Karpas-422 (cell line): ENCODE results near the gene CPLX3. TPM values are rescaled to one million over a fixed set of nuclear protein-coding genes. Genes with fewer than 3 reads are reported as not detected.

ENCODE experiments used
- DNase-seq: peaks from one replicate; pipeline ENCODE4 v3.0.0-alpha.2; 2015
- H2AFZ ChIP-seq: fragments of 200-600 bp; sonication (generic); 2 replicates; pipeline ENCODE4 v1.6.1; 2014; ENCODE audit warnings: antibody characterized with exemption, low read length, mixed read lengths
- H3K27ac ChIP-seq: fragments of 200-600 bp; sonication (generic); 2 replicates; pipeline ENCODE4 v1.5.1; 2014; ENCODE audit warnings: mild to moderate bottlenecking, low read length, moderate library complexity
- H3K27me3 ChIP-seq: fragments of 200-600 bp; sonication (generic); 2 replicates; pipeline ENCODE4 v1.6.1; 2014; ENCODE audit warnings: low read length, mixed read lengths
- H3K36me3 ChIP-seq: fragments of 200-600 bp; sonication (generic); 2 replicates; pipeline ENCODE4 v1.6.1; 2014; ENCODE audit warnings: low read length, mixed read lengths; ENCODE audit not compliant: insufficient read depth
- H3K4me1 ChIP-seq: fragments of 200-600 bp; sonication (generic); 2 replicates; pipeline ENCODE4 v1.6.1; 2014; ENCODE audit warnings: mild to moderate bottlenecking, low read length, mixed read lengths
- H3K4me2 ChIP-seq: fragments of 200-600 bp; sonication (generic); 2 replicates; pipeline ENCODE4 v1.6.1; 2014; ENCODE audit warnings: low read length, low read depth, mild to moderate bottlenecking; ENCODE audit not compliant: poor library complexity, severe bottlenecking
- H3K4me3 ChIP-seq: fragments of 200-600 bp; sonication (generic); 2 replicates; pipeline ENCODE4 v1.5.1; 2014; ENCODE audit warnings: mild to moderate bottlenecking, antibody characterized with exemption, low read length, mixed read lengths
- H3K79me2 ChIP-seq: fragments of 200-600 bp; sonication (generic); 2 replicates; pipeline ENCODE4 v1.6.1; 2014; ENCODE audit warnings: mild to moderate bottlenecking, low read length, mixed read lengths
- H3K9ac ChIP-seq: fragments of 200-600 bp; sonication (generic); 2 replicates; pipeline ENCODE4 v1.6.0; 2014; ENCODE audit warnings: low read length
- H3K9me2 ChIP-seq: fragments of 200-600 bp; sonication (generic), shearing (Covaris generic); replicated peaks from 2 replicates; pipeline ENCODE4 v1.6.0; 2014; ENCODE audit warnings: mild to moderate bottlenecking, low read length, moderate library complexity; ENCODE audit not compliant: insufficient read depth
- H3K9me3 ChIP-seq: fragments of 300-700, 200-600 bp; sonication (generic); 2 replicates; pipeline ENCODE4 v1.6.1; 2014; ENCODE audit warnings: low read length, mixed read lengths
- H4K20me1 ChIP-seq: fragments of 200-600 bp; sonication (generic); 2 replicates; pipeline ENCODE4 v1.6.1; 2014; ENCODE audit warnings: mild to moderate bottlenecking, antibody characterized with exemption, low read length, low read depth; ENCODE audit not compliant: insufficient read depth
- total RNA-seq: library from RNA; depleted of rRNA; stranded (reverse); fragments of >200 nt; shearing (Covaris generic); gene quantifications from 2 replicates; pipeline ENCODE4 v1.2.3, GENCODE V29; 2014; ENCODE audit warnings: low replicate concordance; rRNA removed

The CPLX3 gene
- total RNA-seq = 5.2 and 7.3 TPM in 2 replicates

DNA sequence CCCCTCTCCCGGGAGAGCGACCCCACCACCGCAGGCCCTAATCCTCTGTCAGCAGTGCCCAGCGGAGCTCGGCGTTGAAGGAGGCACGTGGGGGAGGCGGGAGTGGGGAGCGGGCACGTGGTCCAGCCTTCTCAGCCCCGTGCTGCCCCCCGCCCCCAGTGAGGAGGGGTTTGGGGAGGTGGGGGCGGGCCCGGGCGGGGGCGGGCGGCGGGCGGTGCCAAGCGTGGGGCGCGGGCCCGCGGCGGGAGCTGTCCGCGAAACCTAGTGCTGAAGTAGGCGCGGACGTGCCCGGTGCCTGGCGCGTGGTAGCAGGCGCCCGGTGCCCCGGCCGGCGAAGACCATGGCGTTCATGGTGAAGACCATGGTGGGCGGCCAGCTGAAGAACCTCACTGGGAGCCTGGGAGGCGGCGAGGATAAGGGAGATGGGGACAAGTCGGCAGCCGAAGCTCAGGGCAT is at the start of gene CPLX3:
Gene CPLX3 (plus strand): TSS at position 264 of the 456 bp plus-strand sequence. CDS start 77 bp downstream, at position 341.
- no peaks in the 10 kb centered on the region for H3K79me2 ChIP-seq
- H3K9ac ChIP-seq = no peak within 1 kb of the TSS
- H3K9me2 ChIP-seq = no peaks in the 10 kb centered on the region
- no peaks in the 10 kb centered on the region for H3K27me3 ChIP-seq
- no peak within 1 kb of the TSS for H3K4me3 ChIP-seq
- H3K4me2 ChIP-seq = no peak within 1 kb of the TSS
- no peak within 1 kb of the TSS for H2AFZ ChIP-seq
- no peaks in the 10 kb centered on the region for H4K20me1 ChIP-seq
- H3K36me3 ChIP-seq = no peaks in the 10 kb centered on the region
- H3K4me1 ChIP-seq = peaks cover 77% of the 10 kb centered on the region
- peak within 1 kb of the TSS; percentile 99; the same call in 1 of the 2 replicates for H3K27ac ChIP-seq
- DNase-seq = peak; percentile 61
- H3K9me3 ChIP-seq = no peaks in the 10 kb centered on the region

GRCh38 chr15:74776821-74777768 is 49.3 kb upstream of the CPLX3 start:
- Histone ChIP-seq H3K9ac (peak overlapping the region; percentile 85), H3K36me3 (no peaks in the 10 kb centered on the region), H3K27me3 (no peaks in the 10 kb centered on the region), H3K4me2 (peak overlapping the region; percentile 68), H3K4me1 (peaks cover 96% of the 10 kb centered on the region), H3K9me3 (no peaks in the 10 kb centered on the region), H2AFZ (no peak overlapping the region), H3K27ac (peak overlapping the region; percentile 100), H4K20me1 (no peaks in the 10 kb centered on the region), H3K9me2 (no peaks in the 10 kb centered on the region), H3K79me2 (peaks cover 6% of the 10 kb centered on the region; the same call in 1 of the 2 replicates), H3K4me3 (peak overlapping the region; percentile 55)
- peak; percentile 99 for DNase-seq

- peak overlapping the region; percentile 80 for H3K9ac ChIP-seq
- peak overlapping the region; percentile 68 for H3K4me2 ChIP-seq
- H3K9me3 ChIP-seq = no peaks in the 10 kb centered on the region
- H3K27me3 ChIP-seq = no peaks in the 10 kb centered on the region
- no peaks in the 10 kb centered on the region for H3K9me2 ChIP-seq
- H3K36me3 ChIP-seq = no peaks in the 10 kb centered on the region; the same call in 1 of the 2 replicates
- peak overlapping the region; percentile 100 for H3K27ac ChIP-seq
- H4K20me1 ChIP-seq = no peaks in the 10 kb centered on the region
- peaks cover 91% of the 10 kb centered on the region for H3K4me1 ChIP-seq
- no peak overlapping the region for H2AFZ ChIP-seq
- H3K4me3 ChIP-seq = peak overlapping the region; percentile 37
- peaks cover 10% of the 10 kb centered on the region for H3K79me2 ChIP-seq
- DNase-seq = peak; percentile 86
Measured at GRCh38 chr15:74777769-74778598, 48.4 kb upstream of the CPLX3 start.

- H3K27me3 ChIP-seq = no peaks in the 10 kb centered on the region
- no peaks in the 10 kb centered on the region; the same call in 1 of the 2 replicates for H3K36me3 ChIP-seq
- DNase-seq = peak; percentile 64
- peaks cover 91% of the 10 kb centered on the region for H3K4me1 ChIP-seq
- H3K4me3 ChIP-seq = no peak overlapping the region
- H2AFZ ChIP-seq = no peak overlapping the region
- H3K4me2 ChIP-seq = peak overlapping the region; percentile 68
- peaks cover 13% of the 10 kb centered on the region for H3K79me2 ChIP-seq
- H3K9me3 ChIP-seq = no peaks in the 10 kb centered on the region
- H4K20me1 ChIP-seq = no peaks in the 10 kb centered on the region
- peak overlapping the region; percentile 100 for H3K27ac ChIP-seq
- H3K9me2 ChIP-seq = no peaks in the 10 kb centered on the region
- H3K9ac ChIP-seq = peak overlapping the region; percentile 80
Measured at GRCh38 chr15:74778599-74778970, 47.8 kb upstream of the CPLX3 start.

DNA sequence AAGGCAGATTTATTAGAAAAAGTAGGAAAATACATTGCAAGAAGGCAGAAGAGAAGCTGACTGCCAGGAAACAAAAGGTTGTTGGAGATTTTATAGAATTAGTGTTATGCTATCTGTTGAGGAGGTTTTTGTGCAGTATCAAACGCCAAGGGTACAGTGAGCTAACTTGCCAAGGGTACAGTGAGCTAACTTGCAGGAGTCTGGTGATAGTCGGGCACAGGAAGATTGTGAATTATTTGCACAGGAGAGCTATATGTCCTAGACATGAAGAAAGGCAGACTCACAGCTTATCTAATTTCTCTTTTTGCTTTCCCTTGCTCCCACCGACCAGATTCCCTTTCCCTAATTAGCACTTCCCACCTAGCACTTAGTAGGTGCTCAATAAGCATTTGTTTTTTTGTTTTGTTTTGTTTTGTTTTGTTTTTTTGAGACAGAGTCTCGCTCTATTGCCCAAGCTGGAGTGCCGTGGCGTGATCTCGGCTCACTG is 47.2 kb upstream of the CPLX3 start:
- no peaks in the 10 kb centered on the region for H3K9me3 ChIP-seq
- no peaks in the 10 kb centered on the region for H3K9me2 ChIP-seq
- peak; percentile 75 for DNase-seq
- peaks cover 18% of the 10 kb centered on the region for H3K79me2 ChIP-seq
- H3K27me3 ChIP-seq = no peaks in the 10 kb centered on the region
- no peaks in the 10 kb centered on the region; the same call in 1 of the 2 replicates for H3K36me3 ChIP-seq
- H2AFZ ChIP-seq = no peak overlapping the region
- peak overlapping the region; percentile 68 for H3K4me2 ChIP-seq
- peak overlapping the region; percentile 100 for H3K27ac ChIP-seq
- peak overlapping the region; percentile 80 for H3K9ac ChIP-seq
- no peak overlapping the region for H3K4me3 ChIP-seq
- peaks cover 91% of the 10 kb centered on the region for H3K4me1 ChIP-seq
- H4K20me1 ChIP-seq = no peaks in the 10 kb centered on the region

DNA sequence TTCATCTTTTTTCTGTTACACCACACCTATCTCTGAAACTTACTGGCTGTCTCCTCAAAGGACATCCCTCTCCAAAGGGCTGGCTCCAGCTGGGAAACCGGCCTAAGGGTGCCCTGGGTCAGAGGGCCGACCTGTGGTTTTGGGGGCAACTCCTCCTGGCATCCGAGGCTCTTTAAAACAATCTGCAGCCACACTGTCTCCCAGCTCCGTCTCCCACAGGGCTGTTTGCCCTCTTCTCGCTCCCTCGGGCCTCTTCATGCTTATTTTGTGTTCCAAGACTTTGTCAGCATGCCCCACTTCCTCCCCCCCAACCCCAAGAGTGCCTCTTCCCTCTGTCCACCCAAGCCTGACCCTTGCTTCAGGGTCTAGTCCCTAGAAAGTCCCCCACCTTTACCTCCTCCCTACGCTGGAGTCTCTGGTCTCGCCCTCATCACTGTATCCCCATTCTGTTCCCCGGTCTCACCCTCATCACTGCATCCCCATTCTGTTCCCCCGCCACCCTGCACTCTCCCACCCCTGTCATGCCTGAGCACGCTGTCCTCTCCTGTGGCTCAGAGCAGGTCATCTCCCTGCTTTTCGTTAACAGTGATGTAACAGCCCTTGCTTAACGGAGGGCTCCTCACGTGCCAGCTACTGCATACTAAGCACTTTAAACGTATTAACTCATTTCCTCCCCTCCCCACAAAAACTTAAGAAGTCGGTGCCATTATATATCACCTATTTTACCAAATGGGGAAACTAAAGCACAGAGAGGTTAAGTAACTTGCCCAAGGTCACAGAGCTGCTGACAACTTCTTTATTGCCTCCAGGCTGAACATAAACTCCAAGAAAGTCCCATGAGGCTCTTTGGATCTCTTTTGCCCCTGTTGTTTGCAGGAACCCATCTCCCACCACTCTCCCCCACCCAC is 45.6 kb upstream of the CPLX3 start:
- Histone ChIP-seq H3K27ac (peak overlapping the region; percentile 100), H2AFZ (no peak overlapping the region)

More for the DNA sequence above, 45.6 kb upstream of the CPLX3 start:
- Histone ChIP-seq H3K4me1 (peaks cover 91% of the 10 kb centered on the region), H3K9ac (peak overlapping the region; percentile 98), H3K9me3 (no peaks in the 10 kb centered on the region), H3K4me2 (peak overlapping the region; percentile 98), H3K36me3 (no peaks in the 10 kb centered on the region; the same call in 1 of the 2 replicates), H3K27me3 (no peaks in the 10 kb centered on the region), H4K20me1 (no peaks in the 10 kb centered on the region), H3K79me2 (peaks cover 28% of the 10 kb centered on the region), H3K9me2 (no peaks in the 10 kb centered on the region), H3K4me3 (peak overlapping the region; percentile 84)
- DNase-seq = peak; percentile 86
